WI38 (cell line): ENCODE data around the gene DNAJC25.

Experiments
- H3K4me3 ChIP-seq: 2 replicates; pipeline ENCODE4 v1.5.1; 2011; ENCODE audit warnings: low read depth, mild to moderate bottlenecking, control low read depth, low read length
- CTCF ChIP-seq: IDR thresholded peaks from 2 replicates; pipeline ENCODE4 v1.5.1; 2012; ENCODE audit warnings: low read depth, mild to moderate bottlenecking, control low read depth, low read length

The DNAJC25 gene

GRCh38 chr9:111634860-111635259, 3.7 kb downstream of the DNAJC25 start:
- TF ChIP-seq CTCF = no peak
- H3K4me3 ChIP-seq = no peak overlapping the region

GRCh38 chr9:111637421-111637950, 6.4 kb downstream of the DNAJC25 start:
- no peak overlapping the region for H3K4me3 ChIP-seq
- TF ChIP-seq CTCF = no peak

GRCh38 chr9:111644195-111644772, 13.2 kb downstream of the DNAJC25 start:
- TF ChIP-seq CTCF = no peak
- H3K4me3 ChIP-seq = no peak overlapping the region

- no peak overlapping the region for H3K4me3 ChIP-seq
- TF ChIP-seq CTCF = no peak
Observed at GRCh38 chr9:111645806-111646205, 14.7 kb downstream of the DNAJC25 start.

- no peak for TF ChIP-seq CTCF
- no peak overlapping the region for H3K4me3 ChIP-seq
Observed at GRCh38 chr9:111646417-111646816, 15.3 kb downstream of the DNAJC25 start.

GRCh38 chr9:111648066-111648465, 16.9 kb downstream of the DNAJC25 start:
- H3K4me3 ChIP-seq = no peak overlapping the region
- TF ChIP-seq CTCF = no peak

- no peak for TF ChIP-seq CTCF
- no peak overlapping the region for H3K4me3 ChIP-seq
Observed at GRCh38 chr9:111649016-111649415, 17.9 kb downstream of the DNAJC25 start.
